Measurements from ENCODE around the gene TAF4. TPM values are rescaled to one million over a fixed set of nuclear protein-coding genes. Genes with fewer than 3 reads are reported as not detected.

Gene TAF4
- total and polyA plus RNA-seq, 7 experiments from 2014 or later: 0.74 to 43.7 (median 20.8) TPM

DNA sequence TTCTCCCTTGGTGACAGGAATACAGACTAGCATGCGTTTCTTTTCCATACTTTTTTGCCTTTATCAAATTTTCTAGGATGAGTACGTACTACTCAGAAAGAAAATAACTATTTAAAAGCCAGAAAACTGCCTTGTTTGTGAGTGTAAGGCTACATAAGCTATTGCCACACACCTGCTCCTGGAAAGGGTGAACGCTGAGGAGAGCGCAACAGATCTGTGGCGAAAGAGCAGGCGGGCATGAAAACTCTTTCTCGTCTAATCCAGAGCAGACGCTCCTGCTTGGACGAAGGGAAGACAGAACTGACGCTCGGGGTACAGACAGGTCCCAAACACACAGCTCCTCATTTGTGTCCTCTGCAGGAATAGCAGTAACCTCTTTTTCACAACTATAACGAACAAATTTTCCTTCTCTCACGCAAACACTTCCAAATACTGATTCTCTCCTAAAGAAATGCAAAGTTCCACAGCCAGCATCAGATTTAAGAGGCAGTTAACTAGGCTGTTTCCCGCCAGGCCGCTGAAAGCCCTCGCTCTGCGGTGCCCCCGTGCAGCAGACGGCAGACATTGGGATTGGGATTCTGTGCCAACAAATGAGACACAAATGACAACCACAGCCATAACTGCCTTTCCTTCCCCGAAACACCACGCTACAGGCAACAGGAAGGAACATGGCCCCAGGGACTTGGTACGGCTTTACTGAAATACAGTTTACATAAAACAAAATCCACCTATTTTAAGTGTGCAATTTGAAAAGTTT lies 20.0 kb downstream of the TAF4 start:
- Histone ChIP-seq H3K4me3 (ENCODE audit: low read length) (no peak overlapping the region), H3K36me3 (ENCODE audit: control insufficient read depth in 2 of 3, insufficient read depth in 3 of 3, low read length in 3 of 3) (peaks cover 0 to 4% (median 0%) of the 10 kb centered on the region in 3 experiments), H3K27me3 (ENCODE audit: control insufficient read depth in 2 of 2, insufficient read depth in 2 of 2, low read length in 2 of 2) (no peaks in the 10 kb centered on the region), H3K9me3 (ENCODE audit: control insufficient read depth in 2 of 3, low read length in 3 of 3) (no peaks in the 10 kb centered on the region), H3K4me1 (ENCODE audit: control insufficient read depth in 2 of 2, insufficient read depth in 2 of 2, low read length in 2 of 2) (no peaks in the 10 kb centered on the region), H3K27ac (ENCODE audit: low read depth, low read length) (no peak overlapping the region)
- ChIA-PET POLR2A (no interaction called here), CTCF (no interaction called here)
- H3K9me3 Mint-ChIP-seq: peaks cover 0 to 2% (median 0%) of the 10 kb centered on the region in 11 donors
- H3K36me3 Mint-ChIP-seq: peaks cover 0 to 18% (median 2%) of the 10 kb centered on the region in 5 donors
- ATAC-seq: no peak
- DNase-seq: no peak
- peak overlapping the region in 3 of 9 donors; percentile 11 to 79 (median 56) for H3K27ac Mint-ChIP-seq
- no peaks in the 10 kb centered on the region for H3K27me3 Mint-ChIP-seq
- H3K4me1 Mint-ChIP-seq: peaks cover 3 to 77% (median 63%) of the 10 kb centered on the region in 7 donors
- H3K4me3 Mint-ChIP-seq: no peak overlapping the region
- intact Hi-C loops (cut with micrococcal nuclease): no loop called here

DNA sequence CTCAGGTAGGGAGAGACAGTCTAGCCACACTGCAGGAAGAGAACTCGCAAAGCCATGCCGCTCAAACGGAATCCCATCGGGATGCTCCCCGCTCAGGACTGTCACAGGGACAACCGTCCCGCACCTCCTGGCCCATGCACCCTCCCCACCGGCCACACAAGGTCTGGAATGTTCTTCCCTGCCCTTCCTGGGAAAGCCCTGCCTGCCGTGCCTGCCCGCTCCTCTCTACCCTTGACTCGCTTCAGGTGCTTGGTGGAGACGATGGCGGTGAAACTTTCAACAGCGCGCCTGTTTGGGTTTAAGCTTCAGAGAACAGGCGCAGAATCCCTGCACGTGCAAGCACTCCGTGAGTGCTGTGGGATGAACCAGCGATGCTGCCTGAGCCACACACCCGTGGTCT lies 20.6 kb downstream of the TAF4 start:
- no peak overlapping the region for H3K4me3 Mint-ChIP-seq
- Histone ChIP-seq H3K4me3 (ENCODE audit: low read length) (no peak overlapping the region), H3K27me3 (ENCODE audit: control insufficient read depth in 2 of 2, insufficient read depth in 2 of 2, low read length in 2 of 2) (no peaks in the 10 kb centered on the region), H3K27ac (ENCODE audit: low read depth, low read length) (no peak overlapping the region), H3K36me3 (ENCODE audit: control insufficient read depth in 2 of 3, insufficient read depth in 3 of 3, low read length in 3 of 3) (peaks cover 0 to 4% (median 0%) of the 10 kb centered on the region in 3 experiments), H3K9me3 (ENCODE audit: control insufficient read depth in 2 of 3, low read length in 3 of 3) (no peaks in the 10 kb centered on the region), H3K4me1 (ENCODE audit: control insufficient read depth in 2 of 2, insufficient read depth in 2 of 2, low read length in 2 of 2) (no peaks in the 10 kb centered on the region)
- ATAC-seq (no peak), DNase-seq (no peak)
- H3K27me3 Mint-ChIP-seq: no peaks in the 10 kb centered on the region
- ChIA-PET CTCF (no interaction called here), POLR2A (no interaction called here)
- H3K36me3 Mint-ChIP-seq: peaks cover under 1 to 19% (median 3%) of the 10 kb centered on the region in 5 donors
- H3K9me3 Mint-ChIP-seq: peaks cover 0 to 2% (median 0%) of the 10 kb centered on the region in 11 donors
- peak overlapping the region in 2 of 9 donors; percentile 11 to 56 for H3K27ac Mint-ChIP-seq
- intact Hi-C loops (cut with micrococcal nuclease): no loop called here
- peaks cover 3 to 75% (median 63%) of the 10 kb centered on the region in 7 donors for H3K4me1 Mint-ChIP-seq

DNA sequence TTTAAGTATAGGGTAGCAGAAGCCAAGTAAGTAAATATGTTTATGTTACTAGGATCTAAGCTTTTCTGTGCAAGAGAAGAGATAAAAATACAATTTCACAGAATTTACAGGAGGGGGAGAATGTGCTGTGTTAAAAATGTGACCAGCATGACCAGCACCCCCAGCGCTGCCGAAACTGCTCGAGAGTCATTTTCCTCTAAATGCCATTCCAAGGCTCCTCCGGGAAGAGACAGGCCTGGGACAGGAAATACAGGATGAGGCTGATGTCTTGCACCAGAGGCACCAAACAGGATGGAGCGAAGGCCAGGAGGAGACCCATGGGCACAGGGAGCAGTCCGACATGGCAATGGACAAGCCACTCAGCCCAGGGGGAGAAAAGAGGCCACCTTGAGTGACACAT lies 21.1 kb downstream of the TAF4 start:
- H3K4me3 ChIP-seq (ENCODE audit: low read length): no peak overlapping the region
- no peak for DNase-seq
- H3K9me3 ChIP-seq (ENCODE audit: control insufficient read depth in 2 of 3, low read length in 3 of 3): no peaks in the 10 kb centered on the region
- H3K4me1 ChIP-seq (ENCODE audit: control insufficient read depth in 2 of 2, insufficient read depth in 2 of 2, low read length in 2 of 2): no peaks in the 10 kb centered on the region
- Mint-ChIP-seq H3K27ac (peak overlapping the region in 4 of 9 donors; percentile 17 to 56 (median 30)), H3K27me3 (no peaks in the 10 kb centered on the region), H3K9me3 (peaks cover 0 to 6% (median 0%) of the 10 kb centered on the region in 11 donors), H3K4me1 (peaks cover 3 to 76% (median 63%) of the 10 kb centered on the region in 7 donors), H3K4me3 (no peak overlapping the region), H3K36me3 (peaks cover 3 to 19% (median 5%) of the 10 kb centered on the region in 5 donors)
- POLR2A ChIA-PET: no interaction called here
- CTCF ChIA-PET: no interaction called here
- no peak for ATAC-seq
- intact Hi-C loops (cut with micrococcal nuclease): no loop called here
- H3K27ac ChIP-seq (ENCODE audit: low read depth, low read length): no peak overlapping the region
- peaks cover 0 to 4% (median 0%) of the 10 kb centered on the region in 3 experiments for H3K36me3 ChIP-seq (ENCODE audit: control insufficient read depth in 2 of 3, insufficient read depth in 3 of 3, low read length in 3 of 3)
- no peaks in the 10 kb centered on the region for H3K27me3 ChIP-seq (ENCODE audit: control insufficient read depth in 2 of 2, insufficient read depth in 2 of 2, low read length in 2 of 2)

DNA sequence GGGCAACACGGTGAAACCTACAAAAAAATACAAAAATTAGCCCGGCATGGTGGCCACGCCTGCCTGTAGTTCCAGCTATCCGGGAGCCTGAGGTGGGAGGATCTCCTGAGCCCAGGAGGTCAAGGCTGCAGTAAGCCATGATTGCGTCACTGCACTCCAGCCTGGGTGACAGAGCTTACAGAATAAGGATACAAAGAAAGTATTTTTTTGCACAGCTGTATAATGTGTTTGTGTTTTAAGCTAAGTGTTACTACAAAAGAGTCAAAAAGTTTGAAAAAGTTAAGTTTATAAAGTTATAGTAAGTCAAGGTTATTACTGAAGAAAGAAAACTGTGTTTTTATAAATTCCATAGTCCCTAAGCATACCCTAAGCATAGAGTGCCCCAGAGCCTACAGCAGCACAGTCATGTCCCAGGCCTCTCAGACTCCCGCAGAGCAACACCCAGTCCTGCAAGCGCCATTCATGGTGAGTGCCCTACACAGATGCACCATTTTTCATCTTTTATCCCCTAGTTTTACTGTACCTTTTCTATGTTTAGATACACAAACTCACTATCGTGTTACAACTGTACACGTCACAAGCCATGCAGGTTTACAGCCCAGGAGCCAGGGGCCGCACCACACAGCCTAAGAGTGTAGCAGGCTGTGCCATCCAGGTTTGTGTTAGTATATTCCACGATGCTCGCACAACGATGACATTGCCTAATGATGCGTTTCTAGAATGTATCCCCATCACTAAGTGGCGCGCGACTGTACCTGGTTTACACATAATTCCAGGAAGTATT lies 22.4 kb downstream of the TAF4 start:
- peaks cover 0 to 9% (median 0%) of the 10 kb centered on the region in 11 donors for H3K9me3 Mint-ChIP-seq
- Histone ChIP-seq H3K4me3 (ENCODE audit: low read length) (no peak overlapping the region), H3K27me3 (ENCODE audit: control insufficient read depth in 2 of 2, insufficient read depth in 2 of 2, low read length in 2 of 2) (no peaks in the 10 kb centered on the region), H3K4me1 (ENCODE audit: control insufficient read depth in 2 of 2, insufficient read depth in 2 of 2, low read length in 2 of 2) (no peaks in the 10 kb centered on the region), H3K9me3 (ENCODE audit: control insufficient read depth in 2 of 3, low read length in 3 of 3) (no peaks in the 10 kb centered on the region), H3K27ac (ENCODE audit: low read depth, low read length) (no peak overlapping the region), H3K36me3 (ENCODE audit: control insufficient read depth in 2 of 3, insufficient read depth in 3 of 3, low read length in 3 of 3) (peaks cover 0 to 4% (median 0%) of the 10 kb centered on the region in 3 experiments)
- H3K27ac Mint-ChIP-seq: peak overlapping the region in 5 of 9 donors; percentile 13 to 58 (median 34)
- DNase-seq: no peak
- ChIA-PET POLR2A (interaction anchor here (1.4 kb wide), 1 partner anchor 16 kb away, joined by 3 read pairs; no protein-coding TSS in a partner anchor), CTCF (no interaction called here)
- peaks cover 3 to 76% (median 68%) of the 10 kb centered on the region in 7 donors for H3K4me1 Mint-ChIP-seq
- intact Hi-C loops (cut with micrococcal nuclease): no loop called here
- no peak for ATAC-seq
- H3K4me3 Mint-ChIP-seq: no peak overlapping the region
- H3K27me3 Mint-ChIP-seq: no peaks in the 10 kb centered on the region
- peaks cover 3 to 25% (median 5%) of the 10 kb centered on the region in 5 donors for H3K36me3 Mint-ChIP-seq

DNA sequence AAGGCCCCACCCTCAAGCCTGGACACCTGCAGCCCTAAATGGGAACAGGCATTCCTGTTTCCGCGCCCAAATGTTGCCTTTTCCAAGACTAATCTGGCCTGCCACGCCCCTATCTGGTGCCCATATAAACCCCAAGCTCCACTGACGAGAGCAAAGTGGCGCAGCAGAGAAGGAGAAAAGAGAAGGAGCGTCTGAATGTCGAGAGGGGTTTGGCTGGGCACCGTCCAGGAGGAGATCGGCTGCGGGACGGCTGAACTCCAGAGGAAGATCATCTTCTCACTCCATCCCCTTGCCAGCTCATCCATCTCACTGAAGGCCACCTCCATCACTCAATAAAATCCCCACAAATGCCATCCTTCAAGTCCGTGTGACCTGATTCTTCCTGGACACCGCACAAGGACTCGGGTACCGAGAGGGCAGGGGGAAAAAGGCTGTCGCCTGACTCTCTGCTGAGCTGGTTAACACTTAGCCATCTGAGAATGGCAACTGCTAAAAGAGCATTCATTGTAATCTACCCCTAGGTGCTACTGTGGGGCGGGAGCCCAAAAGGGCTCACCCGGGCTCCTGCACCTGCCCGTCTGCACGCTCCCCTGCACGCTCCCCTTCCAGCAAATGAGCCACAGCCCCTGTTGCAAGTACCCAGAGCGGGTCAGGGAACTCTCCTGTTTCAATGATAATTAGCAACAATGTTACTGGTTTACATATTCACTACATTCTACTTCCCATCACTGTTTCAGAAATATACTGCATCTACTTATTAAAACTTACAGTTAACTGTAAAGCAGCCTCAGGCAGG lies 23.5 kb downstream of the TAF4 start:
- peak overlapping the region in 3 of 9 donors; percentile 7 to 63 (median 25) for H3K27ac Mint-ChIP-seq
- ATAC-seq: no peak

DNA sequence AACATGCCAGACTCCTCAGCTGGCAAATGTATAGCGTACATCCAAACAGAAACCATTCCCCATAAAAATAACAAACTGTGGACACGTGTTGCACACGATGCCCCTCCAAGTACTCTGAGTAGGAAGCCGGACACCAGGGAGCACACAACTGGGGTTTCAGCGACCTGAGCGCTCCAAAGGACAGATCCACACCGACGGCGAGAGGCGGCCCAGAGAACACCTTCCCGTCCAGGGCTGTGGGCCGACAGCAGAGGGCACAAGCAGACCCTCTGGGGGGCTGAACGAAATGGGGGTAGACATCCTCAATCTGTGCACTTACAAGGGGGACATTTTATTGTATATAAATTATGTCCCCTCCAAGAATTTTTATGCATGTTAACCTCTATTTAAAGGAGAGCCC lies 24.7 kb downstream of the TAF4 start:
- POLR2A ChIA-PET: no interaction called here
- Mint-ChIP-seq H3K4me1 (peaks cover 6 to 74% (median 64%) of the 10 kb centered on the region in 7 donors), H3K27ac (no peak overlapping the region), H3K4me3 (no peak overlapping the region), H3K36me3 (peaks cover 5 to 25% (median 12%) of the 10 kb centered on the region in 5 donors), H3K9me3 (peaks cover 0 to 16% (median 2%) of the 10 kb centered on the region in 11 donors), H3K27me3 (no peaks in the 10 kb centered on the region)
- Histone ChIP-seq H3K36me3 (ENCODE audit: control insufficient read depth in 2 of 3, insufficient read depth in 3 of 3, low read length in 3 of 3) (peaks cover 0 to 4% (median 0%) of the 10 kb centered on the region in 3 experiments), H3K27ac (ENCODE audit: low read depth, low read length) (no peak overlapping the region), H3K27me3 (ENCODE audit: control insufficient read depth in 2 of 2, insufficient read depth in 2 of 2, low read length in 2 of 2) (no peaks in the 10 kb centered on the region), H3K4me1 (ENCODE audit: control insufficient read depth in 2 of 2, insufficient read depth in 2 of 2, low read length in 2 of 2) (no peaks in the 10 kb centered on the region), H3K9me3 (ENCODE audit: control insufficient read depth in 2 of 3, low read length in 3 of 3) (no peaks in the 10 kb centered on the region), H3K4me3 (ENCODE audit: low read length) (no peak overlapping the region)
- CTCF ChIA-PET: interaction anchor here (1.0 kb wide), 1 partner anchor 20 kb away, joined by 3 read pairs; no protein-coding TSS in a partner anchor
- ATAC-seq (no peak), DNase-seq (no peak)
- intact Hi-C loops (cut with micrococcal nuclease): no loop called here

More for the DNA sequence above, 23.5 kb downstream of the TAF4 start:
- Histone ChIP-seq H3K27ac (ENCODE audit: low read depth, low read length) (no peak overlapping the region), H3K4me3 (ENCODE audit: low read length) (no peak overlapping the region), H3K4me1 (ENCODE audit: control insufficient read depth in 2 of 2, insufficient read depth in 2 of 2, low read length in 2 of 2) (no peaks in the 10 kb centered on the region), H3K9me3 (ENCODE audit: control insufficient read depth in 2 of 3, low read length in 3 of 3) (no peaks in the 10 kb centered on the region), H3K36me3 (ENCODE audit: control insufficient read depth in 2 of 3, insufficient read depth in 3 of 3, low read length in 3 of 3) (peaks cover 0 to 4% (median 0%) of the 10 kb centered on the region in 3 experiments), H3K27me3 (ENCODE audit: control insufficient read depth in 2 of 2, insufficient read depth in 2 of 2, low read length in 2 of 2) (no peaks in the 10 kb centered on the region)
- Mint-ChIP-seq H3K4me1 (peaks cover 3 to 77% (median 67%) of the 10 kb centered on the region in 7 donors), H3K36me3 (peaks cover 5 to 26% (median 8%) of the 10 kb centered on the region in 5 donors), H3K27me3 (no peaks in the 10 kb centered on the region), H3K9me3 (peaks cover 0 to 9% (median 0%) of the 10 kb centered on the region in 11 donors), H3K4me3 (peak overlapping the region in 1 of 10 donors; percentile 61)
- DNase-seq: no peak
- POLR2A ChIA-PET: interaction anchor here (1.4 kb wide), 1 partner anchor 18 kb away, joined by 3 read pairs; no protein-coding TSS in a partner anchor
- CTCF ChIA-PET: no interaction called here
- intact Hi-C loops (cut with micrococcal nuclease): no loop called here

All from naive thymus-derived CD4-positive, alpha-beta T cell (primary cell).